Panc1 (cell line): ENCODE measurements around the gene ATXN7L3. TPM values are rescaled to one million over a fixed set of nuclear protein-coding genes. Genes with fewer than 3 reads are reported as not detected.

Source experiments
- ATAC-seq: fragments of 200-7000 bp; cut with Tn5 transposase; 2 replicates; pipeline ENCODE4 v1.9.1; 2020; ENCODE audit warnings: mild to moderate bottlenecking, moderate library complexity
- BruUV-seq: library from RNA; stranded (reverse); fragments of 400-500 nt; replicated peaks from 2 replicates; lab custom pipeline; 2021; lab: Mats Ljungman, UMichigan
- CTCF ChIA-PET: fragments of 300-600 bp; sonication (Branson Sonifier 250); formaldehyde crosslinking; loops from one replicate; lab custom pipeline; 2022; ENCODE audit warnings: antibody characterized with exemption; lab: Charles Lee
- POLR2A ChIA-PET: fragments of 300-600 bp; sonication (Branson Sonifier 250); formaldehyde crosslinking; loops from one replicate; lab custom pipeline; 2022; ENCODE audit warnings: antibody characterized with exemption; lab: Charles Lee
- DNase-seq: peaks from one replicate; pipeline ENCODE4 v3.0.0-alpha.2; 2010; ENCODE audit warnings: low read depth, low spot score
- H3K27ac ChIP-seq: 2 replicates; pipeline ENCODE4 v1.5.1; 2011; ENCODE audit warnings: mild to moderate bottlenecking, low read length, inconsistent platforms
- H3K27me3 ChIP-seq: fragments of 200-500 bp; sonication (Bioruptor generic); 2 replicates; pipeline ENCODE4 v1.6.0; 2014; ENCODE audit warnings: low read length, inconsistent platforms; ENCODE audit not compliant: control insufficient read depth, insufficient read depth
- H3K36me3 ChIP-seq: fragments of 200-500 bp; sonication (Bioruptor generic); 2 replicates; pipeline ENCODE4 v1.5.1; 2014; ENCODE audit warnings: inconsistent platforms, mild to moderate bottlenecking, low read length, moderate library complexity; ENCODE audit not compliant: control insufficient read depth, insufficient read depth
- H3K4me1 ChIP-seq: 2 replicates; pipeline ENCODE4 v1.5.1; 2011; ENCODE audit warnings: inconsistent platforms, mild to moderate bottlenecking, low read length, moderate library complexity; ENCODE audit not compliant: control insufficient read depth, insufficient read depth
- H3K4me3 ChIP-seq, 2 experiments: 2 replicates each; pipeline ENCODE4 v1.5.1; 2011 to 2012; ENCODE audit warnings: low read depth in 2 of 2, low read length in 2 of 2, mild to moderate bottlenecking in 2 of 2, inconsistent platforms in 1 of 2, moderate library complexity in 1 of 2
- H3K9me3 ChIP-seq: fragments of 200-500 bp; sonication (Bioruptor generic); 2 replicates; pipeline ENCODE4 v1.5.1; 2014; ENCODE audit warnings: low read depth, mild to moderate bottlenecking, inconsistent platforms, low read length, moderate library complexity; ENCODE audit not compliant: control insufficient read depth, insufficient read depth
- POLR2AphosphoS5 ChIP-seq: IDR thresholded peaks from 2 replicates; pipeline ENCODE4 v1.6.1; 2012; ENCODE audit warnings: mild to moderate bottlenecking, low read depth, low read length, moderate library complexity
- SIN3A ChIP-seq: IDR thresholded peaks from 2 replicates; pipeline ENCODE4 v1.6.1; 2012; ENCODE audit warnings: low read depth, mild to moderate bottlenecking, low read length, moderate library complexity, borderline replicate concordance; ENCODE audit not compliant: insufficient read depth
- TCF7L2 ChIP-seq: IDR thresholded peaks from 2 replicates; pipeline ENCODE4 v1.6.1; 2011; ENCODE audit warnings: mild to moderate bottlenecking, low read depth, low read length, inconsistent platforms
- in situ Hi-C: cut with HindIII; loops from 2 replicates; pipeline ENCODE4 v1.10.0; 2016; ENCODE audit warnings: low sequenced_read_pairs, low pct_unique_long_range_greater_than_20kb
- intact Hi-C: fragments of 100-400 bp; cut with micrococcal nuclease; formaldehyde crosslinking; loops from one replicate; pipeline ENCODE4 v1.10.0; 2022; ENCODE audit not compliant: unreplicated experiment
- total RNA-seq: library from RNA; stranded (reverse); gene quantifications from one replicate; pipeline ENCODE4 v1.2.1, GENCODE V29; 2021; ENCODE audit not compliant: unreplicated experiment
- TF ChIP-seq, protein P1 (sequence below): fragments of 450-650 bp; IDR thresholded peaks from 2 replicates; pipeline ENCODE4 v1.5.1; 2017; ENCODE audit warnings: mild to moderate bottlenecking
- TF ChIP-seq, protein P2 (sequence below), 2 experiments: IDR thresholded peaks; 2 replicates each; pipeline ENCODE4 v1.6.1; 2011 to 2012; ENCODE audit warnings: low read depth in 2 of 2, control low read depth in 1 of 2, low read length in 1 of 2, mild to moderate bottlenecking in 1 of 2, moderate library complexity in 1 of 2; ENCODE audit not compliant: insufficient read depth in 1 of 2

The ATXN7L3 gene
- total RNA-seq, 1 experiment from 2014 or later: 69.8 TPM

DNA sequence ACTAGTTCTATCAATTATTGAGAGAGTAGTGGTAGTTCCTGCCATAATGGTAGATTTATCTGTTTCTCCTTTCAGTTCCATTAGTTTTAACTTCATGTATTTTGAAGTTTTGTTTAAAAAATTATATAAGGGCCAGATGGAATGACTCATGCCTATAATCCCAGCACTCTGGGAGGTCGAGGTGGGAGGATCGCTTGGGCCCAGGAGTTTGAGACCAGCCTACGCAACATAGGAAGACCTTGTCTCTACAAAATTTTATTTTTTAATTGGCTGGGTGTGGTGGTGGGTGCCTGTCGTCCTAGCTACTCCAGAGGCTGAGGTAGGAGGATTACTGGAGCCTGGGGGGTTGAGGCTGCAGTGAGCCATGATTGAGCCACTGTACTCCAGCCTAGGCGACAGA, 33.9 kb upstream of the ATXN7L3 start:
- TF ChIP-seq POLR2AphosphoS5: no peak
- no peak for TF ChIP-seq TCF7L2
- TF ChIP-seq, protein P1, sequence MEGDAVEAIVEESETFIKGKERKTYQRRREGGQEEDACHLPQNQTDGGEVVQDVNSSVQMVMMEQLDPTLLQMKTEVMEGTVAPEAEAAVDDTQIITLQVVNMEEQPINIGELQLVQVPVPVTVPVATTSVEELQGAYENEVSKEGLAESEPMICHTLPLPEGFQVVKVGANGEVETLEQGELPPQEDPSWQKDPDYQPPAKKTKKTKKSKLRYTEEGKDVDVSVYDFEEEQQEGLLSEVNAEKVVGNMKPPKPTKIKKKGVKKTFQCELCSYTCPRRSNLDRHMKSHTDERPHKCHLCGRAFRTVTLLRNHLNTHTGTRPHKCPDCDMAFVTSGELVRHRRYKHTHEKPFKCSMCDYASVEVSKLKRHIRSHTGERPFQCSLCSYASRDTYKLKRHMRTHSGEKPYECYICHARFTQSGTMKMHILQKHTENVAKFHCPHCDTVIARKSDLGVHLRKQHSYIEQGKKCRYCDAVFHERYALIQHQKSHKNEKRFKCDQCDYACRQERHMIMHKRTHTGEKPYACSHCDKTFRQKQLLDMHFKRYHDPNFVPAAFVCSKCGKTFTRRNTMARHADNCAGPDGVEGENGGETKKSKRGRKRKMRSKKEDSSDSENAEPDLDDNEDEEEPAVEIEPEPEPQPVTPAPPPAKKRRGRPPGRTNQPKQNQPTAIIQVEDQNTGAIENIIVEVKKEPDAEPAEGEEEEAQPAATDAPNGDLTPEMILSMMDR: no peak
- TF ChIP-seq, protein P2, sequence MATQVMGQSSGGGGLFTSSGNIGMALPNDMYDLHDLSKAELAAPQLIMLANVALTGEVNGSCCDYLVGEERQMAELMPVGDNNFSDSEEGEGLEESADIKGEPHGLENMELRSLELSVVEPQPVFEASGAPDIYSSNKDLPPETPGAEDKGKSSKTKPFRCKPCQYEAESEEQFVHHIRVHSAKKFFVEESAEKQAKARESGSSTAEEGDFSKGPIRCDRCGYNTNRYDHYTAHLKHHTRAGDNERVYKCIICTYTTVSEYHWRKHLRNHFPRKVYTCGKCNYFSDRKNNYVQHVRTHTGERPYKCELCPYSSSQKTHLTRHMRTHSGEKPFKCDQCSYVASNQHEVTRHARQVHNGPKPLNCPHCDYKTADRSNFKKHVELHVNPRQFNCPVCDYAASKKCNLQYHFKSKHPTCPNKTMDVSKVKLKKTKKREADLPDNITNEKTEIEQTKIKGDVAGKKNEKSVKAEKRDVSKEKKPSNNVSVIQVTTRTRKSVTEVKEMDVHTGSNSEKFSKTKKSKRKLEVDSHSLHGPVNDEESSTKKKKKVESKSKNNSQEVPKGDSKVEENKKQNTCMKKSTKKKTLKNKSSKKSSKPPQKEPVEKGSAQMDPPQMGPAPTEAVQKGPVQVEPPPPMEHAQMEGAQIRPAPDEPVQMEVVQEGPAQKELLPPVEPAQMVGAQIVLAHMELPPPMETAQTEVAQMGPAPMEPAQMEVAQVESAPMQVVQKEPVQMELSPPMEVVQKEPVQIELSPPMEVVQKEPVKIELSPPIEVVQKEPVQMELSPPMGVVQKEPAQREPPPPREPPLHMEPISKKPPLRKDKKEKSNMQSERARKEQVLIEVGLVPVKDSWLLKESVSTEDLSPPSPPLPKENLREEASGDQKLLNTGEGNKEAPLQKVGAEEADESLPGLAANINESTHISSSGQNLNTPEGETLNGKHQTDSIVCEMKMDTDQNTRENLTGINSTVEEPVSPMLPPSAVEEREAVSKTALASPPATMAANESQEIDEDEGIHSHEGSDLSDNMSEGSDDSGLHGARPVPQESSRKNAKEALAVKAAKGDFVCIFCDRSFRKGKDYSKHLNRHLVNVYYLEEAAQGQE (IDR thresholded peaks at IDR 0.05; ENCODE audit: insufficient read depth in 1 of 2, low read depth in 2 of 2, low read length in 1 of 2): no peak
- TF ChIP-seq SIN3A: no peak
- Histone ChIP-seq H3K9me3 (no peaks in the 10 kb centered on the region), H3K27ac (no peak overlapping the region), H3K4me1 (no peaks in the 10 kb centered on the region), H3K36me3 (no peaks in the 10 kb centered on the region), H3K4me3 (no peak overlapping the region), H3K27me3 (no peaks in the 10 kb centered on the region)
- BruUV-seq: no TSS peak
- ATAC-seq: no peak
- ChIA-PET CTCF (no interaction called here), POLR2A (no interaction called here)
- in situ Hi-C loops (no loop called here), intact Hi-C loops (no loop called here)
- DNase-seq: no peak

GRCh38 chr17:44232061-44232460, 32.4 kb upstream of the ATXN7L3 start:
- Histone ChIP-seq H3K9me3 (no peaks in the 10 kb centered on the region), H3K36me3 (no peaks in the 10 kb centered on the region), H3K27ac (no peak overlapping the region), H3K4me3 (no peak overlapping the region), H3K27me3 (no peaks in the 10 kb centered on the region), H3K4me1 (no peaks in the 10 kb centered on the region)
- in situ Hi-C loops: no loop called here
- DNase-seq (no peak), ATAC-seq (no peak)
- intact Hi-C loops: no loop called here
- ChIA-PET POLR2A (no interaction called here), CTCF (no interaction called here)
- no peak for TF ChIP-seq POLR2AphosphoS5
- TF ChIP-seq, protein P1: no peak
- no peak for TF ChIP-seq TCF7L2
- TF ChIP-seq, protein P2 (IDR thresholded peaks at IDR 0.05; ENCODE audit: insufficient read depth in 1 of 2, low read depth in 2 of 2, low read length in 1 of 2): no peak
- TF ChIP-seq SIN3A: no peak
- BruUV-seq: no TSS peak
